Loucy (cell line): ENCODE measurements around the gene TAF7L.
A peak's percentile ranks its signal among the peaks of the same experiment; 100 is the strongest.

ENCODE experiments used
- H2AFZ ChIP-seq: fragments of 200-600 bp; sonication (generic); 2 replicates; pipeline ENCODE4 v1.6.0; 2016; ENCODE audit warnings: antibody characterized with exemption, mild to moderate bottlenecking, low read length, moderate library complexity
- H3F3A ChIP-seq: fragments of 200-600 bp; 2 replicates; pipeline ENCODE4 v1.6.0; 2016; ENCODE audit warnings: antibody characterized with exemption, low read depth, mild to moderate bottlenecking
- H3K27me3 ChIP-seq: fragments of 200-600 bp; sonication (generic); 2 replicates; pipeline ENCODE4 v1.6.1; 2014; ENCODE audit warnings: low read length, mild to moderate bottlenecking; ENCODE audit not compliant: insufficient read depth, poor library complexity, severe bottlenecking
- H3K36me3 ChIP-seq: fragments of 200-600 bp; sonication (generic); 2 replicates; pipeline ENCODE4 v1.6.1; 2016; ENCODE audit warnings: low read length; ENCODE audit not compliant: insufficient read depth
- H3K4me1 ChIP-seq: fragments of 200-600 bp; sonication (generic); 2 replicates; pipeline ENCODE4 v1.5.1; 2014; ENCODE audit warnings: low read length, mild to moderate bottlenecking; ENCODE audit not compliant: insufficient read depth, poor library complexity, severe bottlenecking
- H3K4me2 ChIP-seq: fragments of 200-600 bp; sonication (generic); 2 replicates; pipeline ENCODE4 v1.6.0; 2014; ENCODE audit warnings: antibody characterized with exemption, low read length, low read depth, mild to moderate bottlenecking; ENCODE audit not compliant: poor library complexity, severe bottlenecking
- H3K4me3 ChIP-seq: fragments of 200-600 bp; sonication (generic); 2 replicates; pipeline ENCODE4 v1.5.1; 2014; ENCODE audit warnings: low read length, mild to moderate bottlenecking, mixed read lengths; ENCODE audit not compliant: poor library complexity, severe bottlenecking
- H3K79me2 ChIP-seq: fragments of 200-600 bp; sonication (generic); 2 replicates; pipeline ENCODE4 v1.6.1; 2014; ENCODE audit warnings: low read length; ENCODE audit not compliant: insufficient read depth
- H3K9ac ChIP-seq: fragments of 200-600 bp; sonication (generic); 2 replicates; pipeline ENCODE4 v1.6.0; 2014; ENCODE audit warnings: mild to moderate bottlenecking, low read depth, low read length, moderate library complexity; ENCODE audit not compliant: poor library complexity, severe bottlenecking
- H3K9me2 ChIP-seq: fragments of 200-600 bp; sonication (generic); replicated peaks from 2 replicates; pipeline ENCODE4 v1.6.1; 2016; ENCODE audit warnings: low read depth, low read length, mixed read lengths
- H3K9me3 ChIP-seq: fragments of 200-600 bp; sonication (generic); 2 replicates; pipeline ENCODE4 v1.6.1; 2014; ENCODE audit warnings: mild to moderate bottlenecking, antibody characterized with exemption, low read length, low read depth; ENCODE audit not compliant: insufficient read depth
- H4K20me1 ChIP-seq: fragments of 200-600 bp; sonication (generic); 2 replicates; pipeline ENCODE4 v1.6.0; 2014; ENCODE audit warnings: antibody characterized with exemption, low read length, mild to moderate bottlenecking; ENCODE audit not compliant: insufficient read depth, poor library complexity, severe bottlenecking
- EZH2phosphoT487 ChIP-seq: fragments of 200-600 bp; IDR thresholded peaks from 2 replicates; pipeline ENCODE4 v1.6.1; 2018; ENCODE audit warnings: antibody characterized with exemption, mild to moderate bottlenecking, moderate library complexity, borderline replicate concordance
- TF ChIP-seq, protein P1 (sequence below): fragments of 200-600 bp; sonication (generic); conservative IDR thresholded peaks from 2 replicates; pipeline ENCODE4 v1.5.1; 2014; ENCODE audit warnings: mild to moderate bottlenecking, antibody characterized with exemption, low read length

The TAF7L gene

DNA sequence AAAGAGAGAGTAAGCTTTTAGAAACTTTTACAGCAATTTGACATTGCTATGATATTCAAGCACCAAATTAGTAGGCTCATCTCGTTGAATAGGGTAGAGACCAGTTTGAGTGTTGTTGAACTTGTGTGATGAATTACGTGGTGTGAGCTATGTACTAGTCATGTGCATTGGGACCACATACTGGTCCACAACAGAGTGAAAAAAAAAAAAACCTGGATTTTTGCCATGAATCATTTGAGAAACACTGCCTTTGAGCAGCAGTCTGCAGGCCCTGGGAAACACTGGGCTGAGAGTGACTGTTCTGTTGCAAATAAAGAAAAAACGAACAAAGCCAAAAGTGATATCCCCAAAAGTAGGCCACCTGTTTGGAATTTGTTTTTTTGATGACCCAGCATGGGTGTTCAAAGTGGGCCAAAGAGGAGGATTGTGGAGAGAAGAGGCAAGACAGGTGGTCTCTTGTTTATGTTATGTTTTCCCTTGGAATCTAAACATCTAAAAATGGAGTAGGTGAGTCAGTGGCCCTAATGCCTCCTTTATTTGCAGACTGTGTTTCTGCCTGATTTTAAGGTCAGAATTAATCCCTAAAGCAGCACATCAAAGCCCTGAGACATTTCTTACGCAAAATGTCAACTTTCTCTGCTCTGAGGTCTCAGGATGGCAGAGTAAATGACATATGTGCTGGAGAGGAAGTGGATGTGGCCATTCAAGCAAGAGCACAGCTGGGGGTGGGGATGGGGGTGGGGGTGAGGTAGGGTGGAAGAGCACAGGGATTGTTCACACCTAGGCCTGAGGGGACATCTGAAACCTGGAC lies 33.5 kb downstream of the TAF7L start:
- H3K9me3 ChIP-seq, result no peaks in the 10 kb centered on the region
- no peaks in the 10 kb centered on the region for H4K20me1 ChIP-seq
- peaks cover 8% of the 10 kb centered on the region for H3K4me1 ChIP-seq
- no peaks in the 10 kb centered on the region for H3K36me3 ChIP-seq
- no peaks in the 10 kb centered on the region for H3K79me2 ChIP-seq
- H3K4me2 ChIP-seq, result no peak overlapping the region
- H3F3A ChIP-seq, result no peaks in the 10 kb centered on the region
- no peaks in the 10 kb centered on the region for H3K9me2 ChIP-seq
- no peak overlapping the region for H3K9ac ChIP-seq
- no peaks in the 10 kb centered on the region for H3K27me3 ChIP-seq
- H3K4me3 ChIP-seq, result no peak overlapping the region
- TF ChIP-seq, protein P1, sequence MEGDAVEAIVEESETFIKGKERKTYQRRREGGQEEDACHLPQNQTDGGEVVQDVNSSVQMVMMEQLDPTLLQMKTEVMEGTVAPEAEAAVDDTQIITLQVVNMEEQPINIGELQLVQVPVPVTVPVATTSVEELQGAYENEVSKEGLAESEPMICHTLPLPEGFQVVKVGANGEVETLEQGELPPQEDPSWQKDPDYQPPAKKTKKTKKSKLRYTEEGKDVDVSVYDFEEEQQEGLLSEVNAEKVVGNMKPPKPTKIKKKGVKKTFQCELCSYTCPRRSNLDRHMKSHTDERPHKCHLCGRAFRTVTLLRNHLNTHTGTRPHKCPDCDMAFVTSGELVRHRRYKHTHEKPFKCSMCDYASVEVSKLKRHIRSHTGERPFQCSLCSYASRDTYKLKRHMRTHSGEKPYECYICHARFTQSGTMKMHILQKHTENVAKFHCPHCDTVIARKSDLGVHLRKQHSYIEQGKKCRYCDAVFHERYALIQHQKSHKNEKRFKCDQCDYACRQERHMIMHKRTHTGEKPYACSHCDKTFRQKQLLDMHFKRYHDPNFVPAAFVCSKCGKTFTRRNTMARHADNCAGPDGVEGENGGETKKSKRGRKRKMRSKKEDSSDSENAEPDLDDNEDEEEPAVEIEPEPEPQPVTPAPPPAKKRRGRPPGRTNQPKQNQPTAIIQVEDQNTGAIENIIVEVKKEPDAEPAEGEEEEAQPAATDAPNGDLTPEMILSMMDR, result no peak
- TF ChIP-seq EZH2phosphoT487, result no peak
- 0 out of 2 replicates have a peak overlapping the region, but pooled peaks have one; percentile 10 for H2AFZ ChIP-seq

DNA sequence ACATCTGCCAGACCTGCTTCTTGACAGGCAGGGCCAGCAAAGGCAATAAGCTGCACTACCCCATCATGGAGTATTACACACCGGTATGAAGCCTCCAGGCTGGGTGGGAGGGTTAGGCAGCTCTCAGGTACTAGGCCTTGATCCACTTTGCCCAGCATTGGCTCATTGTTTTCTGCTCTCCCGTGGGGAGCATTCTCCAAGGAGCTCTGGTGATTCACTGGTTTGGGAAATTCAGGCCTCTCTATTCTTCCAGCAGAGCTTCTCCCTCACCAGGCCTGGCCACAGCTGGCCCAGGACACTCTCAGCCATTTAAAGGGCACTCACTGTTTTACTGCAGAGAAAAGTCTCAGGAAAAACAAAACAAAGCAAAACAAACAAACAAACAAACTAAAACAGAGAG lies 38.5 kb downstream of the TAF7L start:
- no peak for TF ChIP-seq EZH2phosphoT487
- TF ChIP-seq, protein P1, result no peak
- H4K20me1 ChIP-seq, result no peaks in the 10 kb centered on the region
- H3K79me2 ChIP-seq, result no peaks in the 10 kb centered on the region
- no peaks in the 10 kb centered on the region for H3F3A ChIP-seq
- no peak overlapping the region for H3K9ac ChIP-seq
- H3K9me3 ChIP-seq, result no peaks in the 10 kb centered on the region
- H3K4me2 ChIP-seq, result no peak overlapping the region
- no peaks in the 10 kb centered on the region for H3K36me3 ChIP-seq
- no peaks in the 10 kb centered on the region for H3K27me3 ChIP-seq
- no peak overlapping the region for H3K4me3 ChIP-seq
- peaks cover 1% of the 10 kb centered on the region for H3K4me1 ChIP-seq
- H2AFZ ChIP-seq, result no peak overlapping the region
- H3K9me2 ChIP-seq, result no peaks in the 10 kb centered on the region

DNA sequence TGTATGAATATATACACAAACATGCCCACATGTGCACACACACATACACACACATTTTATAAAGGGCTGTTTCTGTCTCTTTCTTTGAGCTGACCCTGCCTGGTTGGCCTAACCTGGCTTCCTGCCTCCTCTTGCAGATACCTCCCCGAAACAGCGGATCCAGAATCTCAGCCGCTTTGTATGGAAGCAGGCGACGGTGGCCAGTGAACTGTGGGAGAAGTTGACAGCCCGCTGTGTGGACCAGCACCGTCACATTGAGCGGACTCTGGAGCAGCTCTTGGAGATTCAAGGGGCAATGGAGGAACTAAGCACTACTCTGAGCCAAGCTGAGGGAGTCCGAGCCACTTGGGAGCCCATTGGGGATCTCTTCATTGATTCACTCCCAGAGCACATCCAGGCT lies 49.6 kb downstream of the TAF7L start:
- Histone ChIP-seq H3K36me3 (no peaks in the 10 kb centered on the region), H3K4me2 (no peak overlapping the region), H3K9me2 (no peaks in the 10 kb centered on the region), H3K4me1 (no peaks in the 10 kb centered on the region), H4K20me1 (no peaks in the 10 kb centered on the region), H3K9me3 (no peaks in the 10 kb centered on the region), H3K9ac (no peak overlapping the region), H2AFZ (no peak overlapping the region), H3K27me3 (no peaks in the 10 kb centered on the region), H3K4me3 (no peak overlapping the region), H3F3A (no peaks in the 10 kb centered on the region), H3K79me2 (no peaks in the 10 kb centered on the region)
- no peak for TF ChIP-seq EZH2phosphoT487
- TF ChIP-seq, protein P1, result no peak
